GM12878 (cell line): ENCODE measurements around the gene TYRP1.

ENCODE experiments used
- ASH2L ChIP-seq: fragments of 300-600, 200-600 bp; sonication (generic); IDR thresholded peaks from 2 replicates; pipeline ENCODE4 v1.6.1; 2017; ENCODE audit warnings: low read depth, mild to moderate bottlenecking, borderline replicate concordance
- EP300 ChIP-seq, 2 experiments: fragments of 150-350 bp in 1 of 2; IDR thresholded peaks; 2 replicates each; pipeline ENCODE4 v1.6.1; 2011 to 2012; ENCODE audit warnings: low read depth in 2 of 2, low read length in 2 of 2, borderline replicate concordance in 1 of 2, improper control_type of control experiment in 1 of 2, inconsistent platforms in 1 of 2; ENCODE audit not compliant: control insufficient read depth in 1 of 2
- GABPA ChIP-seq: IDR thresholded peaks from 2 replicates; pipeline ENCODE4 v1.6.1; 2014; ENCODE audit warnings: antibody characterized with exemption, low read depth, mild to moderate bottlenecking, inconsistent platforms
- KDM1A ChIP-seq: fragments of 200-600 bp; sonication (generic); IDR thresholded peaks from 2 replicates; pipeline ENCODE4 v1.6.1; 2016; ENCODE audit warnings: borderline replicate concordance
- MXI1 ChIP-seq: fragments of 150-350 bp; IDR thresholded peaks from 2 replicates; pipeline ENCODE4 v1.6.1; 2011; ENCODE audit warnings: low read depth, mild to moderate bottlenecking, inconsistent platforms, low read length, improper control_type of control experiment
- MYC ChIP-seq: IDR thresholded peaks from 2 replicates; pipeline ENCODE4 v1.6.1; 2011; ENCODE audit warnings: mild to moderate bottlenecking, low read length, moderate library complexity, inconsistent platforms; ENCODE audit not compliant: insufficient read depth, insufficient replicate concordance, insufficient read length, severe bottlenecking
- NFYB ChIP-seq: IDR thresholded peaks from 2 replicates; pipeline ENCODE4 v1.6.1; 2011; ENCODE audit warnings: low read depth, mild to moderate bottlenecking, low read length, improper control_type of control experiment, moderate library complexity; ENCODE audit not compliant: insufficient read depth
- NRF1 ChIP-seq: conservative IDR thresholded peaks from 2 replicates; pipeline ENCODE4 v1.6.1; 2011; ENCODE audit warnings: mild to moderate bottlenecking, low read depth, low read length, improper control_type of control experiment
- PBX3 ChIP-seq: IDR thresholded peaks from 2 replicates; pipeline ENCODE4 v1.6.1; 2011; ENCODE audit warnings: mild to moderate bottlenecking, low read depth, low read length, moderate library complexity; ENCODE audit not compliant: insufficient replicate concordance
- RAD21 ChIP-seq: IDR thresholded peaks from 2 replicates; pipeline ENCODE4 v1.6.1; 2011; ENCODE audit warnings: mild to moderate bottlenecking, low read depth, low read length, moderate library complexity; ENCODE audit not compliant: insufficient read depth
- RFX5 ChIP-seq: IDR thresholded peaks from 2 replicates; pipeline ENCODE4 v1.6.1; 2011; ENCODE audit warnings: low read depth, low read length, improper control_type of control experiment
- SIX5 ChIP-seq: IDR thresholded peaks from 2 replicates; pipeline ENCODE4 v1.6.1; 2011; ENCODE audit warnings: mild to moderate bottlenecking, low read depth, low read length, moderate library complexity; ENCODE audit not compliant: severe bottlenecking
- SMC3 ChIP-seq: IDR thresholded peaks from 2 replicates; pipeline ENCODE4 v1.6.1; 2011; ENCODE audit warnings: low read length, improper control_type of control experiment, borderline replicate concordance
- TF ChIP-seq, protein P1 (sequence below), 3 experiments: IDR thresholded peaks in 2 of 3; conservative IDR thresholded peaks in 1 of 3; 2 replicates each; pipeline ENCODE4 v1.5.1; 2011; ENCODE audit warnings: low read depth in 3 of 3, low read length in 3 of 3, mild to moderate bottlenecking in 3 of 3, control low read depth in 2 of 3, moderate library complexity in 2 of 3, inconsistent platforms in 1 of 3, mixed read lengths in 1 of 3; ENCODE audit not compliant: control insufficient read depth in 2 of 3, insufficient read depth in 1 of 3; ENCODE audit errors: extremely low read depth in 1 of 3

DNA sequence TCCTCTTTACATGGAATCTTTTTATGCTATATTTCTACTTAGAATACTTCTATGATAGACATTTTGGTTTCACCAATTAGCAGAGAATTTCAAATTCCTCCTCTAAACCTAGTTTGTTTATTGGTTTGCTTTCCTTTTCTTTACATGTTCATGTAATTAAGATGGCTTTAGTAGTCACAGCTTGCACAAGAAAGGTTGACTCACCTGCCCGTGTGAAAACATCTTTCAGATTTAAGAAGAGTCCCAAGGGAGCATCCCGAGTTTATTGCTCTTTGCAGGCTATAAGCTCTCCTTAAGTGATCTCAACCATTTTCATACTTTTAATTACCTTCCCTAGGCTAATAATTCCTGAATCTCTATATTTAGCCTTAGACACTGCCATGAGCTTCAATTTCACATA lies 28.9 kb downstream of the TYRP1 start:
- TF ChIP-seq, protein P1, sequence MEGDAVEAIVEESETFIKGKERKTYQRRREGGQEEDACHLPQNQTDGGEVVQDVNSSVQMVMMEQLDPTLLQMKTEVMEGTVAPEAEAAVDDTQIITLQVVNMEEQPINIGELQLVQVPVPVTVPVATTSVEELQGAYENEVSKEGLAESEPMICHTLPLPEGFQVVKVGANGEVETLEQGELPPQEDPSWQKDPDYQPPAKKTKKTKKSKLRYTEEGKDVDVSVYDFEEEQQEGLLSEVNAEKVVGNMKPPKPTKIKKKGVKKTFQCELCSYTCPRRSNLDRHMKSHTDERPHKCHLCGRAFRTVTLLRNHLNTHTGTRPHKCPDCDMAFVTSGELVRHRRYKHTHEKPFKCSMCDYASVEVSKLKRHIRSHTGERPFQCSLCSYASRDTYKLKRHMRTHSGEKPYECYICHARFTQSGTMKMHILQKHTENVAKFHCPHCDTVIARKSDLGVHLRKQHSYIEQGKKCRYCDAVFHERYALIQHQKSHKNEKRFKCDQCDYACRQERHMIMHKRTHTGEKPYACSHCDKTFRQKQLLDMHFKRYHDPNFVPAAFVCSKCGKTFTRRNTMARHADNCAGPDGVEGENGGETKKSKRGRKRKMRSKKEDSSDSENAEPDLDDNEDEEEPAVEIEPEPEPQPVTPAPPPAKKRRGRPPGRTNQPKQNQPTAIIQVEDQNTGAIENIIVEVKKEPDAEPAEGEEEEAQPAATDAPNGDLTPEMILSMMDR (IDR thresholded peaks at IDR 0.05 in 2 of 3, conservative IDR thresholded peaks at IDR 0.05 in 1 of 3; ENCODE audit: control insufficient read depth in 2 of 3, extremely low read depth in 1 of 3, insufficient read depth in 1 of 3, low read depth in 3 of 3, low read length in 3 of 3), result no peak
- TF ChIP-seq RAD21, result no peak
- no peak for TF ChIP-seq MYC
- no peak for TF ChIP-seq NFYB
- no peak for TF ChIP-seq GABPA
- no peak for TF ChIP-seq SIX5
- no peak for TF ChIP-seq EP300 (IDR thresholded peaks at IDR 0.05; ENCODE audit: borderline replicate concordance in 1 of 2, control insufficient read depth in 1 of 2, low read depth in 2 of 2, low read length in 2 of 2)
- no peak for TF ChIP-seq PBX3
- TF ChIP-seq KDM1A, result no peak
- no peak for TF ChIP-seq SMC3
- TF ChIP-seq MXI1, result no peak
- no peak for TF ChIP-seq RFX5
- TF ChIP-seq ASH2L, result no peak
- TF ChIP-seq NRF1, result no peak
